Measurements from ENCODE around the gene RALGAPA2. TPM values are rescaled to one million over a fixed set of nuclear protein-coding genes. Genes with fewer than 3 reads are reported as not detected.

RALGAPA2 gene
- total RNA-seq, 1 donor from 2014 or later = 88.9 TPM

GRCh38 chr20:20477444-20478041 is 234.9 kb downstream of the RALGAPA2 start:
- H3K9me3 ChIP-seq = no peaks in the 10 kb centered on the region
- H3K27me3 ChIP-seq = no peaks in the 10 kb centered on the region
- no peak for TF ChIP-seq CTCF (IDR thresholded peaks at IDR 0.05)
- H3K4me1 ChIP-seq = no peaks in the 10 kb centered on the region
- DNase-seq (no peak), ATAC-seq (no peak)
- intact Hi-C loops (cut with DNase I) = no loop called here
- H3K27ac ChIP-seq = no peak overlapping the region
- H3K4me3 ChIP-seq = no peak overlapping the region
- H3K36me3 ChIP-seq = peaks cover 21% of the 10 kb centered on the region

GRCh38 chr20:20476504-20476903 is 235.9 kb downstream of the RALGAPA2 start:
- Histone ChIP-seq H3K4me3 (no peak overlapping the region), H3K36me3 (peaks cover 28% of the 10 kb centered on the region), H3K27ac (no peak overlapping the region), H3K9me3 (no peaks in the 10 kb centered on the region), H3K27me3 (no peaks in the 10 kb centered on the region), H3K4me1 (no peaks in the 10 kb centered on the region)
- ATAC-seq = no peak
- intact Hi-C loops (cut with DNase I) = no loop called here
- DNase-seq = no peak
- TF ChIP-seq CTCF (IDR thresholded peaks at IDR 0.05) = no peak

- Histone ChIP-seq H3K4me3 (no peak overlapping the region), H3K27ac (no peak overlapping the region), H3K4me1 (no peaks in the 10 kb centered on the region), H3K9me3 (no peaks in the 10 kb centered on the region), H3K36me3 (peaks cover 39% of the 10 kb centered on the region), H3K27me3 (no peaks in the 10 kb centered on the region)
- no peak for TF ChIP-seq CTCF (IDR thresholded peaks at IDR 0.05)
- ATAC-seq = no peak
- no peak for DNase-seq
- intact Hi-C loops (cut with DNase I) = no loop called here
Measured at GRCh38 chr20:20473657-20474056, 238.8 kb downstream of the RALGAPA2 start.

GRCh38 chr20:20472684-20473274 is 239.7 kb downstream of the RALGAPA2 start:
- H3K4me1 ChIP-seq = no peaks in the 10 kb centered on the region
- ATAC-seq (no peak), DNase-seq (no peak)
- no peak overlapping the region for H3K27ac ChIP-seq
- H3K4me3 ChIP-seq = no peak overlapping the region
- H3K27me3 ChIP-seq = no peaks in the 10 kb centered on the region
- TF ChIP-seq CTCF (IDR thresholded peaks at IDR 0.05) = no peak
- H3K36me3 ChIP-seq = peaks cover 45% of the 10 kb centered on the region
- no peaks in the 10 kb centered on the region for H3K9me3 ChIP-seq
- intact Hi-C loops (cut with DNase I) = no loop called here

- H3K4me3 ChIP-seq = no peak overlapping the region
- intact Hi-C loops (cut with DNase I) = no loop called here
- H3K27ac ChIP-seq = no peak overlapping the region
- H3K9me3 ChIP-seq = no peaks in the 10 kb centered on the region
- no peaks in the 10 kb centered on the region for H3K4me1 ChIP-seq
- ATAC-seq = no peak
- no peaks in the 10 kb centered on the region for H3K27me3 ChIP-seq
- peaks cover 36% of the 10 kb centered on the region for H3K36me3 ChIP-seq
- no peak for TF ChIP-seq CTCF (IDR thresholded peaks at IDR 0.05)
- DNase-seq = no peak
Measured at GRCh38 chr20:20466341-20466879, 246.0 kb downstream of the RALGAPA2 start.
